K562 (cell line): ENCODE results near the gene SLC26A2. TPM values are rescaled to one million over a fixed set of nuclear protein-coding genes. Genes with fewer than 3 reads are reported as not detected.

ENCODE experiments used
- CREM ChIP-seq: IDR thresholded peaks from 2 replicates; pipeline ENCODE4 v1.6.1; 2014; ENCODE audit warnings: antibody characterized with exemption, low read depth
- MAZ ChIP-seq, 2 experiments: fragments of 450-650 bp in 1 of 2; sonication (generic) in 1 of 2; formaldehyde crosslinking; IDR thresholded peaks in 1 of 2; conservative IDR thresholded peaks in 1 of 2; 2 replicates each; pipeline versions ENCODE4 v1.4.0 to v1.5.0; 2020; ENCODE audit warnings: mild to moderate bottlenecking in 1 of 2, missing genetic modification reagents in 1 of 2
- NFIX ChIP-seq: fragments of 250-450 bp; sonication (Bioruptor Pico); IDR thresholded peaks from 2 replicates; pipeline ENCODE4 v1.4.0; 2020; ENCODE audit warnings: low read depth, mild to moderate bottlenecking, moderate library complexity
- PYGO2 ChIP-seq: fragments of 450-650 bp; IDR thresholded peaks from 2 replicates; pipeline ENCODE4 v1.6.1; 2016; ENCODE audit warnings: mild to moderate bottlenecking, missing genetic modification characterization, moderate library complexity, missing compliant biosample characterization
- polyA plus RNA-seq, 8 experiments: library from polyadenylated mRNA; depleted of rRNA in 4 of 8; stranded (reverse) in 5 of 8; unstranded in 3 of 8; fragments of >200 nt; fragmentation: Nextera tagmentation in 2 of 8; fragmentation: Illumina TruSeq in 1 of 8; extraction: Ambion mirVana in 2 of 8; extraction: Trizol in 1 of 8; gene quantifications; 2 replicates each; pipeline versions ENCODE4 v1.2.1 to v1.2.3, GENCODE V29; 2011 to 2014; ENCODE audit warnings: inconsistent platforms in 1 of 8, missing spikeins in 1 of 8
- total RNA-seq, 7 experiments: library from RNA; depleted of rRNA in 6 of 7; stranded (reverse); fragments of >200 nt in 6 of 7; fragmentation: Illumina TruSeq in 2 of 7; extraction: Trizol in 2 of 7; gene quantifications; 2 replicates each; pipeline versions ENCODE4 v1.2.1 to v1.2.3, GENCODE V29; 2011 to 2021; ENCODE audit warnings: low replicate concordance in 1 of 7
- TF ChIP-seq, protein P1 (sequence below), 2 experiments: fragments of 450-650 bp; formaldehyde crosslinking in 1 of 2; IDR thresholded peaks; 2 replicates each; pipeline versions ENCODE4 v1.4.0 to v1.6.1; 2014 to 2020; ENCODE audit warnings: mild to moderate bottlenecking in 2 of 2, borderline replicate concordance in 1 of 2, low read depth in 1 of 2
- TF ChIP-seq, protein P2 (sequence below): fragments of 450-650 bp; IDR thresholded peaks from 2 replicates; pipeline ENCODE4 v1.6.1; 2016; ENCODE audit warnings: mild to moderate bottlenecking, moderate library complexity

Gene SLC26A2
- total and polyA plus RNA-seq, 9 of the 15 experiments (the other 6 are each of a cell fraction or from before 2014, with no cell fraction given): 1.1 to 6.3 (median 3.6) TPM

DNA sequence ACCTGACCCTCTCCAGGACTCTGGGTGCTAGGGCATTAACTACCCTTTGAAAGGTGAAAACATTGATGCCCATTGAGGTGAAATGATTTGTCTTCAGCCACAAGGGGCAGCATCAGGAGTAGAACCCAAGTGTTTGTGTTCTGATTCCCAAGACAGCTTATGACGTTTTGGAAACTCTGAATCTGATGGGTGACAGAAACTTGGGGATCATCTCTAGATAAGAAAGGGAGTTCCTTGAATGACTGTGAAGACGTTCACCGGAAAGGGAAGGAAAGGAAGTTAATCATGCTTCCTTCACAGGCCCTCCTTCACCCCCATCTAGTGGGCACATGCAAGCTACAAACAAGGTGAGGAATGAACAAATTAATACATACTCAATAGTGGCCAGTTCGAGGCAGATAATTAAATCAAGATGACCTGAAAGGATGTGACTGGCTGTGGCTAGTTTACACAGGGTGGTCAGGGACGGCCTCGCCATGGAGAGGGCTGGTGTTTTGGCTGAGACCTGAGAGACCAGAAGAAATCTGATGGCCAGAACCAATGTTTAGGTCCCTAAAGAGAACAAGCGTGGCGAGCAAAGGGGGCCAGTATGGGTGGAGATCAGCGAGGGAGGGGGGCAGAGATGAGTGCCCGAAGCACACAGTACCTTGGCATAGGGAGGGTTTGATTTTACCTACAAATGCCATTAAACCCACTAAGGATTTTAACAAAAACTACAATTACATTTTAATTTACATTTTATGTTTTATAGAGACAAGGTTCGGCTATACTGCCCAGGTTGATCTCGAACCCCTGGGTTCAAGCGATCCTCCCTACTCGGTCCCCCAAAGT is 937 bp upstream of the SLC26A2 start (continued):
- TF ChIP-seq, protein P1, sequence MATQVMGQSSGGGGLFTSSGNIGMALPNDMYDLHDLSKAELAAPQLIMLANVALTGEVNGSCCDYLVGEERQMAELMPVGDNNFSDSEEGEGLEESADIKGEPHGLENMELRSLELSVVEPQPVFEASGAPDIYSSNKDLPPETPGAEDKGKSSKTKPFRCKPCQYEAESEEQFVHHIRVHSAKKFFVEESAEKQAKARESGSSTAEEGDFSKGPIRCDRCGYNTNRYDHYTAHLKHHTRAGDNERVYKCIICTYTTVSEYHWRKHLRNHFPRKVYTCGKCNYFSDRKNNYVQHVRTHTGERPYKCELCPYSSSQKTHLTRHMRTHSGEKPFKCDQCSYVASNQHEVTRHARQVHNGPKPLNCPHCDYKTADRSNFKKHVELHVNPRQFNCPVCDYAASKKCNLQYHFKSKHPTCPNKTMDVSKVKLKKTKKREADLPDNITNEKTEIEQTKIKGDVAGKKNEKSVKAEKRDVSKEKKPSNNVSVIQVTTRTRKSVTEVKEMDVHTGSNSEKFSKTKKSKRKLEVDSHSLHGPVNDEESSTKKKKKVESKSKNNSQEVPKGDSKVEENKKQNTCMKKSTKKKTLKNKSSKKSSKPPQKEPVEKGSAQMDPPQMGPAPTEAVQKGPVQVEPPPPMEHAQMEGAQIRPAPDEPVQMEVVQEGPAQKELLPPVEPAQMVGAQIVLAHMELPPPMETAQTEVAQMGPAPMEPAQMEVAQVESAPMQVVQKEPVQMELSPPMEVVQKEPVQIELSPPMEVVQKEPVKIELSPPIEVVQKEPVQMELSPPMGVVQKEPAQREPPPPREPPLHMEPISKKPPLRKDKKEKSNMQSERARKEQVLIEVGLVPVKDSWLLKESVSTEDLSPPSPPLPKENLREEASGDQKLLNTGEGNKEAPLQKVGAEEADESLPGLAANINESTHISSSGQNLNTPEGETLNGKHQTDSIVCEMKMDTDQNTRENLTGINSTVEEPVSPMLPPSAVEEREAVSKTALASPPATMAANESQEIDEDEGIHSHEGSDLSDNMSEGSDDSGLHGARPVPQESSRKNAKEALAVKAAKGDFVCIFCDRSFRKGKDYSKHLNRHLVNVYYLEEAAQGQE (IDR thresholded peaks at IDR 0.05; ENCODE audit: borderline replicate concordance): peak; percentile 86
- TF ChIP-seq, protein P1 (CRISPR knock-in tag; IDR thresholded peaks at IDR 0.05; ENCODE audit: low read depth): no peak
- TF ChIP-seq, protein P2, sequence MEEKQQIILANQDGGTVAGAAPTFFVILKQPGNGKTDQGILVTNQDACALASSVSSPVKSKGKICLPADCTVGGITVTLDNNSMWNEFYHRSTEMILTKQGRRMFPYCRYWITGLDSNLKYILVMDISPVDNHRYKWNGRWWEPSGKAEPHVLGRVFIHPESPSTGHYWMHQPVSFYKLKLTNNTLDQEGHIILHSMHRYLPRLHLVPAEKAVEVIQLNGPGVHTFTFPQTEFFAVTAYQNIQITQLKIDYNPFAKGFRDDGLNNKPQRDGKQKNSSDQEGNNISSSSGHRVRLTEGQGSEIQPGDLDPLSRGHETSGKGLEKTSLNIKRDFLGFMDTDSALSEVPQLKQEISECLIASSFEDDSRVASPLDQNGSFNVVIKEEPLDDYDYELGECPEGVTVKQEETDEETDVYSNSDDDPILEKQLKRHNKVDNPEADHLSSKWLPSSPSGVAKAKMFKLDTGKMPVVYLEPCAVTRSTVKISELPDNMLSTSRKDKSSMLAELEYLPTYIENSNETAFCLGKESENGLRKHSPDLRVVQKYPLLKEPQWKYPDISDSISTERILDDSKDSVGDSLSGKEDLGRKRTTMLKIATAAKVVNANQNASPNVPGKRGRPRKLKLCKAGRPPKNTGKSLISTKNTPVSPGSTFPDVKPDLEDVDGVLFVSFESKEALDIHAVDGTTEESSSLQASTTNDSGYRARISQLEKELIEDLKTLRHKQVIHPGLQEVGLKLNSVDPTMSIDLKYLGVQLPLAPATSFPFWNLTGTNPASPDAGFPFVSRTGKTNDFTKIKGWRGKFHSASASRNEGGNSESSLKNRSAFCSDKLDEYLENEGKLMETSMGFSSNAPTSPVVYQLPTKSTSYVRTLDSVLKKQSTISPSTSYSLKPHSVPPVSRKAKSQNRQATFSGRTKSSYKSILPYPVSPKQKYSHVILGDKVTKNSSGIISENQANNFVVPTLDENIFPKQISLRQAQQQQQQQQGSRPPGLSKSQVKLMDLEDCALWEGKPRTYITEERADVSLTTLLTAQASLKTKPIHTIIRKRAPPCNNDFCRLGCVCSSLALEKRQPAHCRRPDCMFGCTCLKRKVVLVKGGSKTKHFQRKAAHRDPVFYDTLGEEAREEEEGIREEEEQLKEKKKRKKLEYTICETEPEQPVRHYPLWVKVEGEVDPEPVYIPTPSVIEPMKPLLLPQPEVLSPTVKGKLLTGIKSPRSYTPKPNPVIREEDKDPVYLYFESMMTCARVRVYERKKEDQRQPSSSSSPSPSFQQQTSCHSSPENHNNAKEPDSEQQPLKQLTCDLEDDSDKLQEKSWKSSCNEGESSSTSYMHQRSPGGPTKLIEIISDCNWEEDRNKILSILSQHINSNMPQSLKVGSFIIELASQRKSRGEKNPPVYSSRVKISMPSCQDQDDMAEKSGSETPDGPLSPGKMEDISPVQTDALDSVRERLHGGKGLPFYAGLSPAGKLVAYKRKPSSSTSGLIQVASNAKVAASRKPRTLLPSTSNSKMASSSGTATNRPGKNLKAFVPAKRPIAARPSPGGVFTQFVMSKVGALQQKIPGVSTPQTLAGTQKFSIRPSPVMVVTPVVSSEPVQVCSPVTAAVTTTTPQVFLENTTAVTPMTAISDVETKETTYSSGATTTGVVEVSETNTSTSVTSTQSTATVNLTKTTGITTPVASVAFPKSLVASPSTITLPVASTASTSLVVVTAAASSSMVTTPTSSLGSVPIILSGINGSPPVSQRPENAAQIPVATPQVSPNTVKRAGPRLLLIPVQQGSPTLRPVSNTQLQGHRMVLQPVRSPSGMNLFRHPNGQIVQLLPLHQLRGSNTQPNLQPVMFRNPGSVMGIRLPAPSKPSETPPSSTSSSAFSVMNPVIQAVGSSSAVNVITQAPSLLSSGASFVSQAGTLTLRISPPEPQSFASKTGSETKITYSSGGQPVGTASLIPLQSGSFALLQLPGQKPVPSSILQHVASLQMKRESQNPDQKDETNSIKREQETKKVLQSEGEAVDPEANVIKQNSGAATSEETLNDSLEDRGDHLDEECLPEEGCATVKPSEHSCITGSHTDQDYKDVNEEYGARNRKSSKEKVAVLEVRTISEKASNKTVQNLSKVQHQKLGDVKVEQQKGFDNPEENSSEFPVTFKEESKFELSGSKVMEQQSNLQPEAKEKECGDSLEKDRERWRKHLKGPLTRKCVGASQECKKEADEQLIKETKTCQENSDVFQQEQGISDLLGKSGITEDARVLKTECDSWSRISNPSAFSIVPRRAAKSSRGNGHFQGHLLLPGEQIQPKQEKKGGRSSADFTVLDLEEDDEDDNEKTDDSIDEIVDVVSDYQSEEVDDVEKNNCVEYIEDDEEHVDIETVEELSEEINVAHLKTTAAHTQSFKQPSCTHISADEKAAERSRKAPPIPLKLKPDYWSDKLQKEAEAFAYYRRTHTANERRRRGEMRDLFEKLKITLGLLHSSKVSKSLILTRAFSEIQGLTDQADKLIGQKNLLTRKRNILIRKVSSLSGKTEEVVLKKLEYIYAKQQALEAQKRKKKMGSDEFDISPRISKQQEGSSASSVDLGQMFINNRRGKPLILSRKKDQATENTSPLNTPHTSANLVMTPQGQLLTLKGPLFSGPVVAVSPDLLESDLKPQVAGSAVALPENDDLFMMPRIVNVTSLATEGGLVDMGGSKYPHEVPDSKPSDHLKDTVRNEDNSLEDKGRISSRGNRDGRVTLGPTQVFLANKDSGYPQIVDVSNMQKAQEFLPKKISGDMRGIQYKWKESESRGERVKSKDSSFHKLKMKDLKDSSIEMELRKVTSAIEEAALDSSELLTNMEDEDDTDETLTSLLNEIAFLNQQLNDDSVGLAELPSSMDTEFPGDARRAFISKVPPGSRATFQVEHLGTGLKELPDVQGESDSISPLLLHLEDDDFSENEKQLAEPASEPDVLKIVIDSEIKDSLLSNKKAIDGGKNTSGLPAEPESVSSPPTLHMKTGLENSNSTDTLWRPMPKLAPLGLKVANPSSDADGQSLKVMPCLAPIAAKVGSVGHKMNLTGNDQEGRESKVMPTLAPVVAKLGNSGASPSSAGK: peak; percentile 39
- TF ChIP-seq PYGO2 (tag) (0 out of 2 replicates have a peak, but pooled peaks have one; percentile 10), CREM (peak; percentile 90), MAZ (CRISPR knock-in tag; conservative IDR thresholded peaks at IDR 0.05 in 1 of 2, IDR thresholded peaks at IDR 0.05 in 1 of 2) (peak in 1 of 2 experiments; percentile 46; a peak in 1 of 4 replicates), NFIX (CRISPR knock-in tag) (no peak)
